ENCODE measurements around the gene CDK2AP2. TPM values are rescaled to one million over a fixed set of nuclear protein-coding genes. Genes with fewer than 3 reads are reported as not detected.

The CDK2AP2 gene
- total and polyA plus RNA-seq, 2 experiments from 2014 or later = 48.6 to 120 TPM

DNA sequence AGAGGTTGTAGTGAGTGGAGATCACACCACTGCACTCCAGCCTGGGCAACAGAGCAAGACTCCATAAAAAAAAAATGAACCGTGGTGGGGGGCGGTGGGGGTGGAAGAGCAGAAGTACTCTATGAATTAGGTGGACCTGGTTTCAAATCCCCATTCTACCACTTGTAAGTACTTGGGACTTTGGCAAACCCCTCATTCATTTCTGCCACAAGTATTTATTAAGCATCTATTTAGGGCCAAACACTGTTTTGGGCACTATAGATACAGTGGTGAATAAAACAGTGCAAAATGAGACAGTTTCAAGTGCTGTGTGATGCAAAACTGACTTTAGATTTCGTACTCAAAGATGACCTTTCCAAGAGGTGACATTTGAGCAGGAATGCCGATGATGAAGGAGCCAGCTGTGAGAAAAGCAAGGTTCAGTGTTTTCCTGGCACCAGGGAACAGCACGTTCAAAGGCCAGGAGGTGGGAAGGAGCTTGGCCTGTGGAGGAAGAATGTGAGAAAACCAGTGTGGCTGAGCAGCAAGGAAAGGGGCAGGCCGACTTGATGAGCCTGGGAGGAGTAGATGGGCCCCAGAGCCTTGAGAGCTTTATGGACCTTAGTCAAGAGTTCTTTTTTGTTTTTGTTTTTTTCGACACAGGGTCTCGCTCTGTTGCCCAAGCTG is 37.5 kb downstream of the CDK2AP2 start:
- Mint-ChIP-seq H3K9me3 (no peaks in the 10 kb centered on the region), H3K27ac (no peak overlapping the region), H3K27me3 (ENCODE audit: insufficient read depth, low read depth, poor library complexity) (peaks cover 16% of the 10 kb centered on the region), H3K4me3 (no peak overlapping the region), H3K4me1 (peaks cover 7% of the 10 kb centered on the region), H3K36me3 (ENCODE audit: low read depth) (no peaks in the 10 kb centered on the region; the same call in 2 of the 3 replicates)
- Histone ChIP-seq H3K36me3 (ENCODE audit: insufficient read depth) (no peaks in the 10 kb centered on the region), H2AFZ (no peak overlapping the region), H4K20me1 (replicated peaks; ENCODE audit: insufficient read depth) (no peaks in the 10 kb centered on the region), H3K4me1 (ENCODE audit: insufficient read depth) (peaks cover 6% of the 10 kb centered on the region; the same call in 1 of the 2 replicates), H3K27ac (ENCODE audit: low read depth) (no peak overlapping the region), H3K79me2 (replicated peaks; ENCODE audit: insufficient read depth) (peaks cover 3% of the 10 kb centered on the region; the same call in 1 of the 2 replicates), H3K27me3 (ENCODE audit: insufficient read depth) (no peaks in the 10 kb centered on the region), H3K4me2 (no peak overlapping the region), H3K9me2 (ENCODE audit: insufficient read depth) (no peaks in the 10 kb centered on the region), H3K4me3 (no peak overlapping the region), H3F3A (replicated peaks; ENCODE audit: low read depth) (no peaks in the 10 kb centered on the region)
- ATAC-seq (no peak), DNase-seq (ENCODE audit: low spot score) (no peak)
- no peak for TF ChIP-seq POLR2AphosphoS5 (IDR thresholded peaks at IDR 0.05; ENCODE audit: low read depth)
- no peak for TF ChIP-seq ZNF331 (CRISPR knock-in tag; IDR thresholded peaks at IDR 0.05; ENCODE audit: low read depth)
- no peak for TF ChIP-seq ZNF114 (CRISPR knock-in tag; IDR thresholded peaks at IDR 0.05)
- TF ChIP-seq, protein P1, sequence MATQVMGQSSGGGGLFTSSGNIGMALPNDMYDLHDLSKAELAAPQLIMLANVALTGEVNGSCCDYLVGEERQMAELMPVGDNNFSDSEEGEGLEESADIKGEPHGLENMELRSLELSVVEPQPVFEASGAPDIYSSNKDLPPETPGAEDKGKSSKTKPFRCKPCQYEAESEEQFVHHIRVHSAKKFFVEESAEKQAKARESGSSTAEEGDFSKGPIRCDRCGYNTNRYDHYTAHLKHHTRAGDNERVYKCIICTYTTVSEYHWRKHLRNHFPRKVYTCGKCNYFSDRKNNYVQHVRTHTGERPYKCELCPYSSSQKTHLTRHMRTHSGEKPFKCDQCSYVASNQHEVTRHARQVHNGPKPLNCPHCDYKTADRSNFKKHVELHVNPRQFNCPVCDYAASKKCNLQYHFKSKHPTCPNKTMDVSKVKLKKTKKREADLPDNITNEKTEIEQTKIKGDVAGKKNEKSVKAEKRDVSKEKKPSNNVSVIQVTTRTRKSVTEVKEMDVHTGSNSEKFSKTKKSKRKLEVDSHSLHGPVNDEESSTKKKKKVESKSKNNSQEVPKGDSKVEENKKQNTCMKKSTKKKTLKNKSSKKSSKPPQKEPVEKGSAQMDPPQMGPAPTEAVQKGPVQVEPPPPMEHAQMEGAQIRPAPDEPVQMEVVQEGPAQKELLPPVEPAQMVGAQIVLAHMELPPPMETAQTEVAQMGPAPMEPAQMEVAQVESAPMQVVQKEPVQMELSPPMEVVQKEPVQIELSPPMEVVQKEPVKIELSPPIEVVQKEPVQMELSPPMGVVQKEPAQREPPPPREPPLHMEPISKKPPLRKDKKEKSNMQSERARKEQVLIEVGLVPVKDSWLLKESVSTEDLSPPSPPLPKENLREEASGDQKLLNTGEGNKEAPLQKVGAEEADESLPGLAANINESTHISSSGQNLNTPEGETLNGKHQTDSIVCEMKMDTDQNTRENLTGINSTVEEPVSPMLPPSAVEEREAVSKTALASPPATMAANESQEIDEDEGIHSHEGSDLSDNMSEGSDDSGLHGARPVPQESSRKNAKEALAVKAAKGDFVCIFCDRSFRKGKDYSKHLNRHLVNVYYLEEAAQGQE (IDR thresholded peaks at IDR 0.05; ENCODE audit: unreplicated experiment) = no peak
- TF ChIP-seq, protein P2, sequence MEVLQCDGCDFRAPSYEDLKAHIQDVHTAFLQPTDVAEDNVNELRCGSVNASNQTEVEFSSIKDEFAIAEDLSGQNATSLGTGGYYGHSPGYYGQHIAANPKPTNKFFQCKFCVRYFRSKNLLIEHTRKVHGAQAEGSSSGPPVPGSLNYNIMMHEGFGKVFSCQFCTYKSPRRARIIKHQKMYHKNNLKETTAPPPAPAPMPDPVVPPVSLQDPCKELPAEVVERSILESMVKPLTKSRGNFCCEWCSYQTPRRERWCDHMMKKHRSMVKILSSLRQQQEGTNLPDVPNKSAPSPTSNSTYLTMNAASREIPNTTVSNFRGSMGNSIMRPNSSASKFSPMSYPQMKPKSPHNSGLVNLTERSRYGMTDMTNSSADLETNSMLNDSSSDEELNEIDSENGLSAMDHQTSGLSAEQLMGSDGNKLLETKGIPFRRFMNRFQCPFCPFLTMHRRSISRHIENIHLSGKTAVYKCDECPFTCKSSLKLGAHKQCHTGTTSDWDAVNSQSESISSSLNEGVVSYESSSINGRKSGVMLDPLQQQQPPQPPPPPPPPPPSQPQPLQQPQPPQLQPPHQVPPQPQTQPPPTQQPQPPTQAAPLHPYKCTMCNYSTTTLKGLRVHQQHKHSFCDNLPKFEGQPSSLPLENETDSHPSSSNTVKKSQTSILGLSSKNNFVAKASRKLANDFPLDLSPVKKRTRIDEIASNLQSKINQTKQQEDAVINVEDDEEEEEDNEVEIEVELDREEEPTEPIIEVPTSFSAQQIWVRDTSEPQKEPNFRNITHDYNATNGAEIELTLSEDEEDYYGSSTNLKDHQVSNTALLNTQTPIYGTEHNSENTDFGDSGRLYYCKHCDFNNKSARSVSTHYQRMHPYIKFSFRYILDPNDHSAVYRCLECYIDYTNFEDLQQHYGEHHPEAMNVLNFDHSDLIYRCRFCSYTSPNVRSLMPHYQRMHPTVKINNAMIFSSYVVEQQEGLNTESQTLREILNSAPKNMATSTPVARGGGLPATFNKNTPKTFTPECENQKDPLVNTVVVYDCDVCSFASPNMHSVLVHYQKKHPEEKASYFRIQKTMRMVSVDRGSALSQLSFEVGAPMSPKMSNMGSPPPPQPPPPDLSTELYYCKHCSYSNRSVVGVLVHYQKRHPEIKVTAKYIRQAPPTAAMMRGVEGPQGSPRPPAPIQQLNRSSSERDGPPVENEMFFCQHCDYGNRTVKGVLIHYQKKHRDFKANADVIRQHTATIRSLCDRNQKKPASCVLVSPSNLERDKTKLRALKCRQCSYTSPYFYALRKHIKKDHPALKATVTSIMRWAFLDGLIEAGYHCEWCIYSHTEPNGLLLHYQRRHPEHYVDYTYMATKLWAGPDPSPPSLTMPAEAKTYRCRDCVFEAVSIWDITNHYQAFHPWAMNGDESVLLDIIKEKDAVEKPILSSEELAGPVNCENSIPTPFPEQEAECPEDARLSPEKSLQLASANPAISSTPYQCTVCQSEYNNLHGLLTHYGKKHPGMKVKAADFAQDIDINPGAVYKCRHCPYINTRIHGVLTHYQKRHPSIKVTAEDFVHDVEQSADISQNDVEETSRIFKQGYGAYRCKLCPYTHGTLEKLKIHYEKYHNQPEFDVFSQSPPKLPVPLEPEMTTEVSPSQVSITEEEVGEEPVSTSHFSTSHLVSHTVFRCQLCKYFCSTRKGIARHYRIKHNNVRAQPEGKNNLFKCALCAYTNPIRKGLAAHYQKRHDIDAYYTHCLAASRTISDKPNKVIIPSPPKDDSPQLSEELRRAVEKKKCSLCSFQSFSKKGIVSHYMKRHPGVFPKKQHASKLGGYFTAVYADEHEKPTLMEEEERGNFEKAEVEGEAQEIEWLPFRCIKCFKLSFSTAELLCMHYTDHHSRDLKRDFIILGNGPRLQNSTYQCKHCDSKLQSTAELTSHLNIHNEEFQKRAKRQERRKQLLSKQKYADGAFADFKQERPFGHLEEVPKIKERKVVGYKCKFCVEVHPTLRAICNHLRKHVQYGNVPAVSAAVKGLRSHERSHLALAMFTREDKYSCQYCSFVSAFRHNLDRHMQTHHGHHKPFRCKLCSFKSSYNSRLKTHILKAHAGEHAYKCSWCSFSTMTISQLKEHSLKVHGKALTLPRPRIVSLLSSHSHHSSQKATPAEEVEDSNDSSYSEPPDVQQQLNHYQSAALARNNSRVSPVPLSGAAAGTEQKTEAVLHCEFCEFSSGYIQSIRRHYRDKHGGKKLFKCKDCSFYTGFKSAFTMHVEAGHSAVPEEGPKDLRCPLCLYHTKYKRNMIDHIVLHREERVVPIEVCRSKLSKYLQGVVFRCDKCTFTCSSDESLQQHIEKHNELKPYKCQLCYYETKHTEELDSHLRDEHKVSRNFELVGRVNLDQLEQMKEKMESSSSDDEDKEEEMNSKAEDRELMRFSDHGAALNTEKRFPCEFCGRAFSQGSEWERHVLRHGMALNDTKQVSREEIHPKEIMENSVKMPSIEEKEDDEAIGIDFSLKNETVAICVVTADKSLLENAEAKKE (CRISPR knock-in tag; IDR thresholded peaks at IDR 0.05) = no peak
- no peak for TF ChIP-seq EZH2phosphoT487 (IDR thresholded peaks at IDR 0.05; ENCODE audit: unreplicated experiment)
- no peak for TF ChIP-seq NANOG (IDR thresholded peaks at IDR 0.05; ENCODE audit: borderline replicate concordance)
- no peak for TF ChIP-seq CREB1 (CRISPR knock-in tag; IDR thresholded peaks at IDR 0.05; ENCODE audit: low read depth)
- TF ChIP-seq STAT1 (IDR thresholded peaks at IDR 0.05; ENCODE audit: unreplicated experiment) = no peak
- TF ChIP-seq, protein P3, sequence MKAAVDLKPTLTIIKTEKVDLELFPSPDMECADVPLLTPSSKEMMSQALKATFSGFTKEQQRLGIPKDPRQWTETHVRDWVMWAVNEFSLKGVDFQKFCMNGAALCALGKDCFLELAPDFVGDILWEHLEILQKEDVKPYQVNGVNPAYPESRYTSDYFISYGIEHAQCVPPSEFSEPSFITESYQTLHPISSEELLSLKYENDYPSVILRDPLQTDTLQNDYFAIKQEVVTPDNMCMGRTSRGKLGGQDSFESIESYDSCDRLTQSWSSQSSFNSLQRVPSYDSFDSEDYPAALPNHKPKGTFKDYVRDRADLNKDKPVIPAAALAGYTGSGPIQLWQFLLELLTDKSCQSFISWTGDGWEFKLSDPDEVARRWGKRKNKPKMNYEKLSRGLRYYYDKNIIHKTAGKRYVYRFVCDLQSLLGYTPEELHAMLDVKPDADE (IDR thresholded peaks at IDR 0.05) = no peak
- TF ChIP-seq, protein P4, sequence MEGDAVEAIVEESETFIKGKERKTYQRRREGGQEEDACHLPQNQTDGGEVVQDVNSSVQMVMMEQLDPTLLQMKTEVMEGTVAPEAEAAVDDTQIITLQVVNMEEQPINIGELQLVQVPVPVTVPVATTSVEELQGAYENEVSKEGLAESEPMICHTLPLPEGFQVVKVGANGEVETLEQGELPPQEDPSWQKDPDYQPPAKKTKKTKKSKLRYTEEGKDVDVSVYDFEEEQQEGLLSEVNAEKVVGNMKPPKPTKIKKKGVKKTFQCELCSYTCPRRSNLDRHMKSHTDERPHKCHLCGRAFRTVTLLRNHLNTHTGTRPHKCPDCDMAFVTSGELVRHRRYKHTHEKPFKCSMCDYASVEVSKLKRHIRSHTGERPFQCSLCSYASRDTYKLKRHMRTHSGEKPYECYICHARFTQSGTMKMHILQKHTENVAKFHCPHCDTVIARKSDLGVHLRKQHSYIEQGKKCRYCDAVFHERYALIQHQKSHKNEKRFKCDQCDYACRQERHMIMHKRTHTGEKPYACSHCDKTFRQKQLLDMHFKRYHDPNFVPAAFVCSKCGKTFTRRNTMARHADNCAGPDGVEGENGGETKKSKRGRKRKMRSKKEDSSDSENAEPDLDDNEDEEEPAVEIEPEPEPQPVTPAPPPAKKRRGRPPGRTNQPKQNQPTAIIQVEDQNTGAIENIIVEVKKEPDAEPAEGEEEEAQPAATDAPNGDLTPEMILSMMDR (conservative IDR thresholded peaks at IDR 0.05; ENCODE audit: low read depth in 2 of 2) = no peak

Measured in GM23338 (cell line).